K562 (cell line): ENCODE data around the gene PIP5K1B. TPM values are rescaled to one million over a fixed set of nuclear protein-coding genes. Genes with fewer than 3 reads are reported as not detected.

Source experiments
- BCL6 ChIP-seq: fragments of 250-450 bp; sonication (Bioruptor Pico); IDR thresholded peaks from 2 replicates; pipeline ENCODE4 v1.4.0; 2020
- CCNT2 ChIP-seq: IDR thresholded peaks from 2 replicates; pipeline ENCODE4 v1.6.1; 2011; ENCODE audit warnings: borderline replicate concordance, low read depth, mild to moderate bottlenecking, moderate library complexity, mixed read lengths, low read length; ENCODE audit not compliant: insufficient read length; ENCODE audit errors: extremely low read depth
- EZH2 ChIP-seq: IDR thresholded peaks from 2 replicates; pipeline ENCODE4 v1.6.1; 2012; ENCODE audit warnings: low read depth, mild to moderate bottlenecking, inconsistent platforms, low read length, borderline replicate concordance
- GATAD2B ChIP-seq: fragments of 450-650 bp; IDR thresholded peaks from 2 replicates; pipeline ENCODE4 v1.6.1; 2017; ENCODE audit warnings: mild to moderate bottlenecking, borderline replicate concordance
- KDM4B ChIP-seq, 2 experiments: fragments of 450-650 bp in 1 of 2; sonication (generic) in 1 of 2; IDR thresholded peaks; 2 replicates each; pipeline ENCODE4 v1.6.1; 2016 to 2017; ENCODE audit warnings: borderline replicate concordance in 2 of 2, antibody characterized with exemption in 1 of 2, low read depth in 1 of 2, mild to moderate bottlenecking in 1 of 2
- KDM5B ChIP-seq: fragments of 200-600 bp; sonication (generic); IDR thresholded peaks from 2 replicates; pipeline ENCODE4 v1.6.1; 2012; ENCODE audit warnings: low read depth, mild to moderate bottlenecking, moderate library complexity, low read length, control low read depth, inconsistent platforms; ENCODE audit not compliant: insufficient replicate concordance
- LCOR ChIP-seq: sonication (generic); formaldehyde crosslinking; IDR thresholded peaks from 2 replicates; pipeline ENCODE4 v1.8.0; 2022; ENCODE audit warnings: mild to moderate bottlenecking, missing genetic modification reagents
- NUFIP1 ChIP-seq: fragments of 450-650 bp; IDR thresholded peaks from 2 replicates; pipeline ENCODE4 v1.6.1; 2018; ENCODE audit not compliant: partially characterized antibody
- POLR2H ChIP-seq: IDR thresholded peaks from 2 replicates; pipeline ENCODE4 v1.6.1; 2016; ENCODE audit warnings: missing genetic modification characterization, low read depth, mild to moderate bottlenecking, control low read depth, missing compliant biosample characterization, moderate library complexity
- RHOXF2B ChIP-seq: fragments of 250-450 bp; sonication (Bioruptor Pico); conservative IDR thresholded peaks from 2 replicates; pipeline ENCODE4 v1.5.1; 2021
- TAF15 ChIP-seq: fragments of 200-400 bp; formaldehyde crosslinking; IDR thresholded peaks from 2 replicates; pipeline ENCODE4 v1.6.1; 2017; ENCODE audit warnings: mild to moderate bottlenecking, low read depth, low read length, moderate library complexity
- TEAD2 ChIP-seq: fragments of 450-650 bp; IDR thresholded peaks from 2 replicates; pipeline ENCODE4 v1.6.1; 2016; ENCODE audit warnings: missing genetic modification characterization, control low read depth, missing compliant biosample characterization
- U2AF2 ChIP-seq: fragments of 200-400 bp; formaldehyde crosslinking; optimal IDR thresholded peaks from 2 replicates; pipeline ENCODE3; 2017; ENCODE audit warnings: low read depth, mild to moderate bottlenecking, low read length
- XRCC3 ChIP-seq: fragments of 450-650 bp; IDR thresholded peaks from 2 replicates; pipeline ENCODE4 v1.6.1; 2017; ENCODE audit warnings: mild to moderate bottlenecking, moderate library complexity
- ZNF134 ChIP-seq: fragments of 250-450 bp; sonication (Bioruptor Pico); conservative IDR thresholded peaks from 2 replicates; pipeline ENCODE4 v1.4.0; 2020
- ZNF224 ChIP-seq: sonication (generic); formaldehyde crosslinking; IDR thresholded peaks from 2 replicates; pipeline ENCODE4 v1.8.0; 2022; ENCODE audit warnings: mild to moderate bottlenecking, missing genetic modification reagents
- ZNF584 ChIP-seq: fragments of 200-800 bp; sonication (Bioruptor generic); IDR thresholded peaks from 2 replicates; pipeline ENCODE4 v1.6.1; 2016; ENCODE audit warnings: low read depth, mild to moderate bottlenecking, missing genetic modification characterization, missing compliant biosample characterization
- ZNF778 ChIP-seq: fragments of 450-650 bp; formaldehyde crosslinking; IDR thresholded peaks from 2 replicates; pipeline ENCODE4 v1.4.0; 2020; ENCODE audit warnings: mild to moderate bottlenecking, moderate library complexity
- polyA plus RNA-seq, 8 experiments: library from polyadenylated mRNA; depleted of rRNA in 4 of 8; stranded (reverse) in 5 of 8; unstranded in 3 of 8; fragments of >200 nt; fragmentation: Nextera tagmentation in 2 of 8; fragmentation: Illumina TruSeq in 1 of 8; extraction: Ambion mirVana in 2 of 8; extraction: Trizol in 1 of 8; gene quantifications; 2 replicates each; pipeline versions ENCODE4 v1.2.1 to v1.2.3, GENCODE V29; 2011 to 2014; ENCODE audit warnings: inconsistent platforms in 1 of 8, missing spikeins in 1 of 8
- total RNA-seq, 7 experiments: library from RNA; depleted of rRNA in 6 of 7; stranded (reverse); fragments of >200 nt in 6 of 7; fragmentation: Illumina TruSeq in 2 of 7; extraction: Trizol in 2 of 7; gene quantifications; 2 replicates each; pipeline versions ENCODE4 v1.2.1 to v1.2.3, GENCODE V29; 2011 to 2021; ENCODE audit warnings: low replicate concordance in 1 of 7
- TF ChIP-seq, protein P1 (sequence below): sonication (generic); formaldehyde crosslinking; IDR thresholded peaks from 2 replicates; pipeline ENCODE4 v1.8.0; 2023; ENCODE audit warnings: missing genetic modification reagents, mild to moderate bottlenecking, borderline replicate concordance
- TF ChIP-seq, protein P2 (sequence below): sonication (generic); formaldehyde crosslinking; IDR thresholded peaks from 2 replicates; pipeline ENCODE4 v1.9.0; 2022; ENCODE audit warnings: mild to moderate bottlenecking, missing genetic modification reagents
- TF ChIP-seq, protein P3 (sequence below): fragments of 450-650 bp; IDR thresholded peaks from 2 replicates; pipeline ENCODE4 v1.7.1; 2018; ENCODE audit warnings: mild to moderate bottlenecking, low read depth; ENCODE audit not compliant: partially characterized antibody

Gene PIP5K1B
- total and polyA plus RNA-seq, 9 of the 15 experiments (the other 6 are each of a cell fraction or from before 2014, with no cell fraction given): 3.1 to 12.9 (median 7.4) TPM

DNA sequence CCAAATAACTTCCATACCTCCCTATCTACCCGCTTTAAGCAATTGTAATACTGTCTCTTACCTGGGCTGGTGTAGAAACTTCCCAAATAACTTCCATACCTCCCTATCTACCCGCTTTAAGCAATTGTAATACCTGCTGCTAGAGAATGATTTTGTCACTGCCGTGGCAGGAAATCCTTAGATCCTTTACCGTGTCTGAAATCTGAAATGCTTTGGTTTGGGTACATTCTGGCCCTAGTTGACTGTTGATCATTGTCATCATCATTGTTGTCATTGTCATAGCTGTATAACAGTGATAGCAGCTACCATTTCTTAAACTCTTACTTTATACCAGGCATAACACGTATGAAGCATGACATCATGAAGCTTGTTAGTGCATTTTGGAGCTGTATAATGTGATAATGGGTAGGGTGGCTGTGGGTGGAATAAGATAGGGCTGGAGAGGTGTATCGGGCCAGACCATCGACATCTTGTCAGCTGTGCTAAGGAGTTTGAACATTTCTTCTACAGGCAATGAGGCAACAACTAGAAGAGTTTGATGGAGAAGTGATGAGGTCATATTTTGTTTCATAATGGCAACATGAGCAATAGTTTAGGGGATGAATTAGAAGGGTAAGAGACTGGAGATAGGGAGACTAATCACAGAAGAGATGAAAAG is 15.7 kb downstream of the PIP5K1B start (continued):
- no peak for TF ChIP-seq TEAD2 (tag)
- no peak for TF ChIP-seq NUFIP1
- TF ChIP-seq, protein P1, sequence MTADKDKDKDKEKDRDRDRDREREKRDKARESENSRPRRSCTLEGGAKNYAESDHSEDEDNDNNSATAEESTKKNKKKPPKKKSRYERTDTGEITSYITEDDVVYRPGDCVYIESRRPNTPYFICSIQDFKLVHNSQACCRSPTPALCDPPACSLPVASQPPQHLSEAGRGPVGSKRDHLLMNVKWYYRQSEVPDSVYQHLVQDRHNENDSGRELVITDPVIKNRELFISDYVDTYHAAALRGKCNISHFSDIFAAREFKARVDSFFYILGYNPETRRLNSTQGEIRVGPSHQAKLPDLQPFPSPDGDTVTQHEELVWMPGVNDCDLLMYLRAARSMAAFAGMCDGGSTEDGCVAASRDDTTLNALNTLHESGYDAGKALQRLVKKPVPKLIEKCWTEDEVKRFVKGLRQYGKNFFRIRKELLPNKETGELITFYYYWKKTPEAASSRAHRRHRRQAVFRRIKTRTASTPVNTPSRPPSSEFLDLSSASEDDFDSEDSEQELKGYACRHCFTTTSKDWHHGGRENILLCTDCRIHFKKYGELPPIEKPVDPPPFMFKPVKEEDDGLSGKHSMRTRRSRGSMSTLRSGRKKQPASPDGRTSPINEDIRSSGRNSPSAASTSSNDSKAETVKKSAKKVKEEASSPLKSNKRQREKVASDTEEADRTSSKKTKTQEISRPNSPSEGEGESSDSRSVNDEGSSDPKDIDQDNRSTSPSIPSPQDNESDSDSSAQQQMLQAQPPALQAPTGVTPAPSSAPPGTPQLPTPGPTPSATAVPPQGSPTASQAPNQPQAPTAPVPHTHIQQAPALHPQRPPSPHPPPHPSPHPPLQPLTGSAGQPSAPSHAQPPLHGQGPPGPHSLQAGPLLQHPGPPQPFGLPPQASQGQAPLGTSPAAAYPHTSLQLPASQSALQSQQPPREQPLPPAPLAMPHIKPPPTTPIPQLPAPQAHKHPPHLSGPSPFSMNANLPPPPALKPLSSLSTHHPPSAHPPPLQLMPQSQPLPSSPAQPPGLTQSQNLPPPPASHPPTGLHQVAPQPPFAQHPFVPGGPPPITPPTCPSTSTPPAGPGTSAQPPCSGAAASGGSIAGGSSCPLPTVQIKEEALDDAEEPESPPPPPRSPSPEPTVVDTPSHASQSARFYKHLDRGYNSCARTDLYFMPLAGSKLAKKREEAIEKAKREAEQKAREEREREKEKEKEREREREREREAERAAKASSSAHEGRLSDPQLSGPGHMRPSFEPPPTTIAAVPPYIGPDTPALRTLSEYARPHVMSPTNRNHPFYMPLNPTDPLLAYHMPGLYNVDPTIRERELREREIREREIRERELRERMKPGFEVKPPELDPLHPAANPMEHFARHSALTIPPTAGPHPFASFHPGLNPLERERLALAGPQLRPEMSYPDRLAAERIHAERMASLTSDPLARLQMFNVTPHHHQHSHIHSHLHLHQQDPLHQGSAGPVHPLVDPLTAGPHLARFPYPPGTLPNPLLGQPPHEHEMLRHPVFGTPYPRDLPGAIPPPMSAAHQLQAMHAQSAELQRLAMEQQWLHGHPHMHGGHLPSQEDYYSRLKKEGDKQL (CRISPR knock-in tag): no peak
- TF ChIP-seq KDM4B (IDR thresholded peaks at IDR 0.05; ENCODE audit: borderline replicate concordance in 2 of 2, low read depth in 1 of 2): no peak
- no peak for TF ChIP-seq TAF15
- TF ChIP-seq, protein P2, sequence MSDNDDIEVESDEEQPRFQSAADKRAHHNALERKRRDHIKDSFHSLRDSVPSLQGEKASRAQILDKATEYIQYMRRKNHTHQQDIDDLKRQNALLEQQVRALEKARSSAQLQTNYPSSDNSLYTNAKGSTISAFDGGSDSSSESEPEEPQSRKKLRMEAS (CRISPR knock-in tag): no peak
- no peak for TF ChIP-seq ZNF134
- TF ChIP-seq XRCC3: no peak
- TF ChIP-seq ZNF778 (CRISPR knock-in tag): no peak
- no peak for TF ChIP-seq BCL6
- TF ChIP-seq EZH2: no peak
- TF ChIP-seq, protein P3, sequence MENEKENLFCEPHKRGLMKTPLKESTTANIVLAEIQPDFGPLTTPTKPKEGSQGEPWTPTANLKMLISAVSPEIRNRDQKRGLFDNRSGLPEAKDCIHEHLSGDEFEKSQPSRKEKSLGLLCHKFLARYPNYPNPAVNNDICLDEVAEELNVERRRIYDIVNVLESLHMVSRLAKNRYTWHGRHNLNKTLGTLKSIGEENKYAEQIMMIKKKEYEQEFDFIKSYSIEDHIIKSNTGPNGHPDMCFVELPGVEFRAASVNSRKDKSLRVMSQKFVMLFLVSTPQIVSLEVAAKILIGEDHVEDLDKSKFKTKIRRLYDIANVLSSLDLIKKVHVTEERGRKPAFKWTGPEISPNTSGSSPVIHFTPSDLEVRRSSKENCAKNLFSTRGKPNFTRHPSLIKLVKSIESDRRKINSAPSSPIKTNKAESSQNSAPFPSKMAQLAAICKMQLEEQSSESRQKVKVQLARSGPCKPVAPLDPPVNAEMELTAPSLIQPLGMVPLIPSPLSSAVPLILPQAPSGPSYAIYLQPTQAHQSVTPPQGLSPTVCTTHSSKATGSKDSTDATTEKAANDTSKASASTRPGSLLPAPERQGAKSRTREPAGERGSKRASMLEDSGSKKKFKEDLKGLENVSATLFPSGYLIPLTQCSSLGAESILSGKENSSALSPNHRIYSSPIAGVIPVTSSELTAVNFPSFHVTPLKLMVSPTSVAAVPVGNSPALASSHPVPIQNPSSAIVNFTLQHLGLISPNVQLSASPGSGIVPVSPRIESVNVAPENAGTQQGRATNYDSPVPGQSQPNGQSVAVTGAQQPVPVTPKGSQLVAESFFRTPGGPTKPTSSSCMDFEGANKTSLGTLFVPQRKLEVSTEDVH: no peak
- no peak for TF ChIP-seq ZNF584 (CRISPR knock-in tag)
- TF ChIP-seq RHOXF2B (CRISPR knock-in tag): no peak
- no peak for TF ChIP-seq POLR2H (tag)
- TF ChIP-seq GATAD2B: no peak
- TF ChIP-seq LCOR (CRISPR knock-in tag): no peak
- TF ChIP-seq ZNF224 (CRISPR knock-in tag): no peak
- TF ChIP-seq KDM5B: no peak
- peak; percentile 21 for TF ChIP-seq CCNT2
- no peak for TF ChIP-seq U2AF2
